ENCODE data around the gene SAMD4B. TPM values are rescaled to one million over a fixed set of nuclear protein-coding genes. Genes with fewer than 3 reads are reported as not detected.

The SAMD4B gene
- total RNA-seq, 1 donor from 2014 or later: 119 TPM

- Mint-ChIP-seq H3K27ac (ENCODE audit: unreplicated experiment) (no peak overlapping the region), H3K36me3 (ENCODE audit: unreplicated experiment) (no peaks in the 10 kb centered on the region), H3K4me1 (ENCODE audit: low read depth, unreplicated experiment) (peaks cover 10% of the 10 kb centered on the region), H3K27me3 (ENCODE audit: unreplicated experiment) (peaks cover 10% of the 10 kb centered on the region), H3K4me3 (ENCODE audit: unreplicated experiment) (peak overlapping the region; percentile 42), H3K9me3 (ENCODE audit: unreplicated experiment) (peaks cover 13% of the 10 kb centered on the region)
- no peak for TF ChIP-seq CTCF (IDR thresholded peaks at IDR 0.05; ENCODE audit: partially characterized antibody, unreplicated experiment)
- DNase-seq: no peak
These were observed 75.4 kb downstream of the SAMD4B start for GRCh38 chr19:39417463-39418181.

GRCh38 chr19:39419003-39419402 lies 76.8 kb downstream of the SAMD4B start:
- H3K27ac Mint-ChIP-seq (ENCODE audit: unreplicated experiment): no peak overlapping the region
- peaks cover 10% of the 10 kb centered on the region for H3K4me1 Mint-ChIP-seq (ENCODE audit: low read depth, unreplicated experiment)
- H3K27me3 Mint-ChIP-seq (ENCODE audit: unreplicated experiment): peaks cover 8% of the 10 kb centered on the region
- H3K9me3 Mint-ChIP-seq (ENCODE audit: unreplicated experiment): peaks cover 8% of the 10 kb centered on the region
- TF ChIP-seq CTCF (IDR thresholded peaks at IDR 0.05; ENCODE audit: partially characterized antibody, unreplicated experiment): no peak
- H3K4me3 Mint-ChIP-seq (ENCODE audit: unreplicated experiment): no peak overlapping the region
- no peaks in the 10 kb centered on the region for H3K36me3 Mint-ChIP-seq (ENCODE audit: unreplicated experiment)
- DNase-seq: no peak

DNA sequence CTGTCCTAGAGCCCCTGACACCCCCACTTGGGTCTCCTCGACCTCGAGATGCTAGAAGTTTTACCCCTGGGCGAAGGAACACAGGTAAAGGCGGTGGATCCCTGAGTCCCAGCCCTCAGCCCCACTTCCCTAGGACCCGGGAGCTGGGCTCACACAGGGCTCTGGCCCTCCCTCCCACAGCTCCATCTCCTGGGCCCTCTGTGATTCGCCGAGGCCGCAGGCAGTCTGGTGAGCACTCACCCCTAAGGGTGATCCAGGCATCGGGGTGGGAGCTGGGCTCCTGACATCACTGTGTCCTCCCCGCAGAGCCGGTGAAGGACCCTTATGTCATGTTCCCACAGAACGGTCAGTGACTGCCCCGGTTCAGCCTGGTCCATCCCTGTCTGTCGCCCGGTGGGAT lies 78.5 kb downstream of the SAMD4B start:
- Mint-ChIP-seq H3K27ac (ENCODE audit: unreplicated experiment) (no peak overlapping the region), H3K36me3 (ENCODE audit: unreplicated experiment) (no peaks in the 10 kb centered on the region), H3K4me1 (ENCODE audit: low read depth, unreplicated experiment) (peaks cover 4% of the 10 kb centered on the region), H3K4me3 (ENCODE audit: unreplicated experiment) (no peak overlapping the region), H3K9me3 (ENCODE audit: unreplicated experiment) (peaks cover 4% of the 10 kb centered on the region), H3K27me3 (ENCODE audit: unreplicated experiment) (peaks cover 9% of the 10 kb centered on the region)
- no peak for TF ChIP-seq CTCF (IDR thresholded peaks at IDR 0.05; ENCODE audit: partially characterized antibody, unreplicated experiment)
- DNase-seq: no peak

DNA sequence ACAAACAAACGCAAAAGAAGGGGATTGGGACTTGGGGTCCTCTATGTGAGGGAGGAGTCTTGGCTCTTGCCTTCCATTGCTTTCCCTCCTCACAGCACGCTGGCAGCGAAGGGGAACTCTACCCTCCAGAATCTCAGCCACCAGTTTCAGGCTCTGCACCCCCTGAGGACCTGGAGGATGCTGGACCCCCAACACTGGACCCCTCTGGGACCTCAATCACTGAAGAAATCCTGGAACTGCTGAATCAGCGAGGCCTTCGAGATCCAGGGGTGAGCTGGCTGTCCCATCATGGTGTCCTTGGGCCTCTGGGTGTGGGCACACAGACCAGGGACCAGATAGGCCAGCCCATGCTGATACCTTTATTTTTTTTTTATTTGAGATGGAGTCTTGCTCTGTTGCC lies 79.8 kb downstream of the SAMD4B start:
- Mint-ChIP-seq H3K4me1 (ENCODE audit: low read depth, unreplicated experiment) (no peaks in the 10 kb centered on the region), H3K27me3 (ENCODE audit: unreplicated experiment) (peaks cover 14% of the 10 kb centered on the region), H3K9me3 (ENCODE audit: unreplicated experiment) (peaks cover 4% of the 10 kb centered on the region), H3K36me3 (ENCODE audit: unreplicated experiment) (no peaks in the 10 kb centered on the region), H3K4me3 (ENCODE audit: unreplicated experiment) (no peak overlapping the region), H3K27ac (ENCODE audit: unreplicated experiment) (no peak overlapping the region)
- no peak for TF ChIP-seq CTCF (IDR thresholded peaks at IDR 0.05; ENCODE audit: partially characterized antibody, unreplicated experiment)
- DNase-seq: no peak

GRCh38 chr19:39423258-39424086 lies 81.3 kb downstream of the SAMD4B start:
- Mint-ChIP-seq H3K27ac (ENCODE audit: unreplicated experiment) (no peak overlapping the region), H3K4me1 (ENCODE audit: low read depth, unreplicated experiment) (peaks cover 2% of the 10 kb centered on the region), H3K4me3 (ENCODE audit: unreplicated experiment) (no peak overlapping the region), H3K9me3 (ENCODE audit: unreplicated experiment) (peaks cover 4% of the 10 kb centered on the region), H3K27me3 (ENCODE audit: unreplicated experiment) (peaks cover 16% of the 10 kb centered on the region), H3K36me3 (ENCODE audit: unreplicated experiment) (no peaks in the 10 kb centered on the region)
- TF ChIP-seq CTCF (IDR thresholded peaks at IDR 0.05; ENCODE audit: partially characterized antibody, unreplicated experiment): no peak
- no peak for DNase-seq

Data from glutamatergic neuron (in vitro differentiated cells).